Myometrial cell (primary cell): ENCODE results near the gene BYSL. TPM values are rescaled to one million over a fixed set of nuclear protein-coding genes. Genes with fewer than 3 reads are reported as not detected.

ENCODE experiments used
- total RNA-seq: library from RNA; depleted of rRNA; stranded (reverse); fragments of >200 nt; gene quantifications from 2 replicates; pipeline ENCODE4 v1.2.3, GENCODE V29; 2015

BYSL gene, protein sequence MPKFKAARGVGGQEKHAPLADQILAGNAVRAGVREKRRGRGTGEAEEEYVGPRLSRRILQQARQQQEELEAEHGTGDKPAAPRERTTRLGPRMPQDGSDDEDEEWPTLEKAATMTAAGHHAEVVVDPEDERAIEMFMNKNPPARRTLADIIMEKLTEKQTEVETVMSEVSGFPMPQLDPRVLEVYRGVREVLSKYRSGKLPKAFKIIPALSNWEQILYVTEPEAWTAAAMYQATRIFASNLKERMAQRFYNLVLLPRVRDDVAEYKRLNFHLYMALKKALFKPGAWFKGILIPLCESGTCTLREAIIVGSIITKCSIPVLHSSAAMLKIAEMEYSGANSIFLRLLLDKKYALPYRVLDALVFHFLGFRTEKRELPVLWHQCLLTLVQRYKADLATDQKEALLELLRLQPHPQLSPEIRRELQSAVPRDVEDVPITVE
- 6.2 and 6.3 TPM in 2 replicates for total RNA-seq

DNA sequence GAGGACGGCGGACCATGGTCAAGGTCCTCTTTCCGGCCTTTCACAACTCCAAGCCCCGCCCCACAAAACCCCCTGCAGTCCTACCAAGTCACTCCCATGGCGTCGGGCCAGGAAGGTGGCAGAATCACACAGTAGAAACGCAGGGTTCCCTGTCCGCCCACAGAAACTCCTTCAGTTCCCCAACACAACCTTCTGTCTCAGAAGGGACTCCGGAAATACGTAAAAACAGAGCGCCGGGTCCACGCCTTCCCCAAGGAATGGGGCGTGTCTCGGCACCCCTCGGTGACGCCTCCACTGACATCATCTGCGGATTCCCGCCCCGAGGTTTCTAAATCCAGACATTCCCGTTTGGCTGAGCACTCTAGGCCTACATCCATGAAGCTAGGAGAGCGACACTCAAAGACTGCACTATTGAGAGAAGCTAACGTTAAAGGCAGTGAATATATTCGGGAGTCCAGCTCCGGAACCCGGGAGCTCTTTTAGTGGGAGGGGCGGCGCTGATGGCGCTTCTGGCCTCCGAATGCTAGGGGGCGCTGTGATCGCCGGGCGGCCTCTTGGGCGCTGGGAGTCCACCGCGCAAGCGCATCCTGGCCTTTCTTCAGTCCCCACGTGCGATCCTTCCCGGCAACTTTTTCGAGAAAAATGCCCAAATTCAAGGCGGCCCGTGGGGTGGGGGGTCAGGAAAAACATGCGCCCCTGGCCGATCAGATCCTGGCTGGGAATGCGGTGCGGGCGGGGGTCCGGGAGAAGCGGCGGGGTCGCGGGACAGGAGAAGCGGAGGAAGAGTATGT is at the start of gene BYSL, which contains the start of gene MED20:
TSS of gene BYSL (plus strand) at position 579 of the 791 bp plus-strand sequence. CDS start at position 643, 64 bp downstream.
TSS of gene MED20 (minus strand) at position 219 of the 791 bp plus-strand sequence. CDS start at position 98, 121 bp downstream.

DNA sequence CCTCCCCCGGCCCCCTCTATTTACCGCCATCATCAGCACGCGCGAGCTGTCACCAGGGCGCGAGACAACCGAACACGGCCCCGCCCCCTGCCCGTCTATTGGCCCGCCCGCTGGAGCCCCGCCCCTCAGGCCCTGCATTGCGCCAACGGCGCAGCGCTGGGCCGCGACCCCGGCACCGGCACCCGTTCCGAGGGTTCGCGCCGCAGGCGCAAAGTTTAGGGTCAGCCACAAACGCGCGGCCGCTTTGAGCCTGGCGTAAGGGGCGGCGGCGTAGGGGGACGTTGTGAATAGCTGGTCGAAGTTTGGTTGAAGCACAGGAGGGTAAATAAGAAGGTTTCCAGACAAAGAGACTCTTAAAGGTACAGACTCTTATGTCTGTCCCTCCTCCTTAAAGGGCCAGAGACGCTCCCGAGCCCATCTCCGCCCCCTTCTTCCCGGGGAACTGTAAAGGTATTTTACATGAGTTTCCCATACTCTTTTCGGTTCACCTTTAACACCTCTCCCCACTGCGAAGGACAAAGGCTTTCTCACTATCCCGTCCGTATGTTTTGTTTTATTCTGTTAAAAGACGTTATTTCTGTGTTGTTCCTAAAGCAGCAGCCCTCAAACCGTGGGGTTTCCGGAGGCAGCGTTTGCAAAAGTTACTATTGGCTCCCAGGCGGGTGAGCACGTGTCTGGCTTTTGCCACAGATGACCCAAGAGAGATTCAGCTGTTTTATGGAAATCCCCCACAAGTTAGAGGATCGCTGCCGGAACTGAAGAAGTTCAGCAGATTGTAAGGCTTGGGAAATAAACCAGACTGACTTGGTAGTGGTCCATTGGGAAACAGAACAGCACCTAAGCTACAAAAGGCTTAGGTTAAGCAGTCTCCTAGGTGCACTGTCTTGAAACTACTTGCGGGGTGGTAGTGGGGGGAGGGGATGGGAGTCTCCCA is 25.7 kb upstream of the BYSL start, which contains the start of gene USP49:
TSS of gene USP49 (minus strand) at position 76 of the 934 bp plus-strand sequence. CDS start 88,392 bp downstream, outside the sequence.

DNA sequence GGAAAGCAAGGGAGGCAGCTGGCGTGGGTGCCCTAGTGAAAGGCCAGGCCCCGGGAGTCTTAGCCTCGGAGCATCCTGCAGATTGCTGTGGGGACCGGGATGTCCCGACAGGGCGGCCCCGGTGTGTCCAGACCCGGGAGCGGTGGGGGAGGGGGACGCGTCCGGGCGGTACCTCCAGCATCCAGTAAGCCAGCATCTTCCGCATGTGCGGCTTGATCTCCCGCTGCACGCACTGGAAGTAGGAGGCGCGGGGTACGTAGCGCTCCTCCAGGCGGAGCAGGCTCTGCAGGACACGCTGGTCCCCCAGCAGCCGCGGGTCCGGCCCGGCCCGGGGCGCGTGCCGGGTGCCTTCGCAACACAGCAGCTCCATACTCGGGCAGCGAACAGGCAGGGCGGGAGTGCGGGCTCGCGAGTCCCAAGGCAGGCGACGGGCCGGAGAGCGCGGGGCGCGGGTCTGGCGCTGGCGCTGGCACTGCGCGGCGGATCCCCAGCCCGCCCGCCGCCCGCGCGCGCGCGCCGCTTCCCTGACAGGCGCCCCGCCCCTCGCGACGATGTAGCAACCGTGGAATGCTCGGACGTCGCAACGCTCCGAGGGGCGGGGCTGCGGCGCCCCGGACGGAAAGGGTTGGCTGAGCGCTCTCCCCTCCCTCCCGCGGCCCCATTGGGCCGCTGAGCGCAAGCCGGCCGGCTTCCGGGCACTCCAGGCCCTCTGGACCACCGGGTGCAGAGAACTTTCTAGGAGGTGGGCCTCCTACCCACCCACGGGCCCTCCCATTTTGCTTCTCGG is 20.2 kb downstream of the BYSL start, which contains the start of gene CCND3:
TSS of gene CCND3 (minus strand) at position 529 of the 787 bp plus-strand sequence. CDS start at position 370, 159 bp downstream.

Other genes starting within 250 kb of the BYSL start
- gene TFEB, start 185.9 kb upstream of the BYSL start, total RNA-seq = 8.9 and 26.8 TPM in 2 replicates
- not detected in 2 replicates for gene PGC, start 174.1 kb upstream of the BYSL start, total RNA-seq
- 2.0 and 3.9 TPM in 2 replicates for gene FRS3, start 141.6 kb upstream of the BYSL start, total RNA-seq
- not detected in 2 replicates for gene PRICKLE4, start 140.7 kb upstream of the BYSL start, total RNA-seq
- 280 and 362 TPM in 2 replicates for gene TOMM6, start 133.8 kb upstream of the BYSL start, total RNA-seq
- gene USP49, start 26.1 kb upstream of the BYSL start, total RNA-seq = 0.35 and 1.7 TPM in 2 replicates
- gene MED20, start 360 bp upstream of the BYSL start, total RNA-seq = 20.4 and 37.8 TPM in 2 replicates
- gene CCND3, start 20.3 kb downstream of the BYSL start, total RNA-seq = 118 and 119 TPM in 2 replicates
- 15.9 and 23.6 TPM in 2 replicates for gene TAF8, start 129.0 kb downstream of the BYSL start, total RNA-seq
- gene C6orf132, start 221.1 kb downstream of the BYSL start, total RNA-seq = 3.0 and 6.9 TPM in 2 replicates